ENCODE results near the gene AQP9.
"Not testable (repeated sequence)": the region's sequence is repeated elsewhere in the genome, so short reads cannot be mapped to it uniquely, and the experiment has no call there.

- not testable (repeated sequence) for TF ChIP-seq POLR2AphosphoS5 (IDR thresholded peaks at IDR 0.05; ENCODE audit: low read depth); REST (IDR thresholded peaks at IDR 0.05; ENCODE audit: insufficient replicate concordance, low read depth)
- TF ChIP-seq, protein P1, sequence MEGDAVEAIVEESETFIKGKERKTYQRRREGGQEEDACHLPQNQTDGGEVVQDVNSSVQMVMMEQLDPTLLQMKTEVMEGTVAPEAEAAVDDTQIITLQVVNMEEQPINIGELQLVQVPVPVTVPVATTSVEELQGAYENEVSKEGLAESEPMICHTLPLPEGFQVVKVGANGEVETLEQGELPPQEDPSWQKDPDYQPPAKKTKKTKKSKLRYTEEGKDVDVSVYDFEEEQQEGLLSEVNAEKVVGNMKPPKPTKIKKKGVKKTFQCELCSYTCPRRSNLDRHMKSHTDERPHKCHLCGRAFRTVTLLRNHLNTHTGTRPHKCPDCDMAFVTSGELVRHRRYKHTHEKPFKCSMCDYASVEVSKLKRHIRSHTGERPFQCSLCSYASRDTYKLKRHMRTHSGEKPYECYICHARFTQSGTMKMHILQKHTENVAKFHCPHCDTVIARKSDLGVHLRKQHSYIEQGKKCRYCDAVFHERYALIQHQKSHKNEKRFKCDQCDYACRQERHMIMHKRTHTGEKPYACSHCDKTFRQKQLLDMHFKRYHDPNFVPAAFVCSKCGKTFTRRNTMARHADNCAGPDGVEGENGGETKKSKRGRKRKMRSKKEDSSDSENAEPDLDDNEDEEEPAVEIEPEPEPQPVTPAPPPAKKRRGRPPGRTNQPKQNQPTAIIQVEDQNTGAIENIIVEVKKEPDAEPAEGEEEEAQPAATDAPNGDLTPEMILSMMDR (IDR thresholded peaks at IDR 0.05; ENCODE audit: insufficient read depth, low read length): not testable (repeated sequence)
Observed at GRCh38 chr15:58193636-58194035, 55.5 kb downstream of the AQP9 start.
